H1 (cell line): ENCODE data around the gene GTF2B. TPM values are rescaled to one million over a fixed set of nuclear protein-coding genes. Genes with fewer than 3 reads are reported as not detected.

Source experiments
- HDAC2 ChIP-seq, 2 experiments: fragments of 300-600 bp in 1 of 2; sonication (generic) in 1 of 2; IDR thresholded peaks; 2 replicates each; pipeline ENCODE4 v1.6.1; 2011 to 2012; ENCODE audit warnings: low read depth in 2 of 2, low read length in 2 of 2, mild to moderate bottlenecking in 2 of 2, moderate library complexity in 2 of 2, borderline replicate concordance in 1 of 2, inconsistent platforms in 1 of 2
- YY1 ChIP-seq: IDR thresholded peaks from 2 replicates; pipeline ENCODE4 v1.6.1; 2011; ENCODE audit warnings: low read depth, mild to moderate bottlenecking, low read length
- polyA plus RNA-seq, 7 experiments: library from polyadenylated mRNA; depleted of rRNA in 3 of 7; stranded (reverse) in 5 of 7; unstranded in 2 of 7; fragments of >200 nt in 5 of 7; fragments of 200-250 nt in 2 of 7; gene quantifications; 1 replicate in 5 of 7; 2 replicates in 1 of 7; 4 replicates in 1 of 7; pipeline versions ENCODE4 v1.2.1 to v1.2.3, GENCODE V29; 2011 to 2013; ENCODE audit warnings: missing spikeins in 2 of 7, mixed read lengths in 2 of 7
- total RNA-seq: library from RNA; stranded (reverse); fragmentation: NEBNext Ultra II Directional; extraction: Animal tissue kit (Norgen Biotek cat#: 25700); gene quantifications from 2 replicates; pipeline ENCODE4 v1.2.1, GENCODE V29; 2021

The GTF2B gene
- total and polyA plus RNA-seq, 2 of the 8 experiments (the other 6 are each of a cell fraction or from before 2014, with no cell fraction given), result 14.9 to 15.6 TPM

GRCh38 chr1:88900883-88901282 is 9.5 kb upstream of the GTF2B start (continued):
- TF ChIP-seq HDAC2 (IDR thresholded peaks at IDR 0.05; ENCODE audit: borderline replicate concordance in 1 of 2, low read depth in 2 of 2, low read length in 2 of 2), result no peak
- TF ChIP-seq YY1, result no peak
